K562 (cell line): ENCODE results near the gene MMRN2. TPM values are rescaled to one million over a fixed set of nuclear protein-coding genes. Genes with fewer than 3 reads are reported as not detected.

Source experiments
- ARID1B ChIP-seq: fragments of 450-650 bp; IDR thresholded peaks from 2 replicates; pipeline ENCODE4 v1.6.1; 2016; ENCODE audit warnings: antibody characterized with exemption, mild to moderate bottlenecking, inconsistent platforms
- BHLHE40 ChIP-seq: IDR thresholded peaks from 2 replicates; pipeline ENCODE4 v1.6.1; 2011; ENCODE audit warnings: low read length, improper control_type of control experiment
- CBFA2T2 ChIP-seq: fragments of 450-650 bp; conservative IDR thresholded peaks from 2 replicates; pipeline ENCODE4 v1.6.1; 2017; ENCODE audit warnings: mild to moderate bottlenecking
- CBFA2T3 ChIP-seq: fragments of 450-650 bp; IDR thresholded peaks from 2 replicates; pipeline ENCODE4 v1.6.1; 2017
- FOXK2 ChIP-seq, 2 experiments: fragments of 450-650 bp; IDR thresholded peaks in 1 of 2; conservative IDR thresholded peaks in 1 of 2; 2 replicates each; pipeline ENCODE4 v1.6.1; 2016; ENCODE audit warnings: low read depth in 2 of 2, mild to moderate bottlenecking in 1 of 2
- HDAC2 ChIP-seq: fragments of 450-650 bp; IDR thresholded peaks from 2 replicates; pipeline ENCODE4 v1.6.1; 2016; ENCODE audit warnings: mild to moderate bottlenecking
- ILK ChIP-seq: fragments of 450-650 bp; IDR thresholded peaks from 2 replicates; pipeline ENCODE4 v1.6.1; 2016; ENCODE audit warnings: missing genetic modification characterization, low read depth, mild to moderate bottlenecking, missing compliant biosample characterization, moderate library complexity, borderline replicate concordance
- MTA3 ChIP-seq: fragments of 450-650 bp; formaldehyde crosslinking; IDR thresholded peaks from 2 replicates; pipeline ENCODE4 v1.6.1; 2017; ENCODE audit warnings: mild to moderate bottlenecking, borderline replicate concordance
- MYNN ChIP-seq, 2 experiments: sonication (generic); formaldehyde crosslinking in 1 of 2; IDR thresholded peaks; 2 replicates each; pipeline versions ENCODE4 v1.5.0 to v1.6.1; 2016 to 2020; ENCODE audit warnings: antibody characterized with exemption in 1 of 2, missing genetic modification reagents in 1 of 2
- POLR2AphosphoS5 ChIP-seq: IDR thresholded peaks from 2 replicates; pipeline ENCODE4 v1.6.1; 2011; ENCODE audit warnings: mild to moderate bottlenecking, low read depth, low read length, moderate library complexity; ENCODE audit not compliant: control insufficient read depth, insufficient read depth
- ZBTB7A ChIP-seq: IDR thresholded peaks from 2 replicates; pipeline ENCODE4 v1.6.1; 2011; ENCODE audit warnings: low read depth, mild to moderate bottlenecking, low read length, moderate library complexity, borderline replicate concordance; ENCODE audit not compliant: control insufficient read depth
- ZNF316 ChIP-seq: fragments of 450-650 bp; IDR thresholded peaks from 2 replicates; pipeline ENCODE4 v1.6.1; 2016
- ZNF695 ChIP-seq: fragments of 450-650 bp; formaldehyde crosslinking; IDR thresholded peaks from 2 replicates; pipeline ENCODE4 v1.4.0; 2020; ENCODE audit warnings: mild to moderate bottlenecking, moderate library complexity
- polyA plus RNA-seq, 8 experiments: library from polyadenylated mRNA; depleted of rRNA in 4 of 8; stranded (reverse) in 5 of 8; unstranded in 3 of 8; fragments of >200 nt; fragmentation: Nextera tagmentation in 2 of 8; fragmentation: Illumina TruSeq in 1 of 8; extraction: Ambion mirVana in 2 of 8; extraction: Trizol in 1 of 8; gene quantifications; 2 replicates each; pipeline versions ENCODE4 v1.2.1 to v1.2.3, GENCODE V29; 2011 to 2014; ENCODE audit warnings: inconsistent platforms in 1 of 8, missing spikeins in 1 of 8
- total RNA-seq, 7 experiments: library from RNA; depleted of rRNA in 6 of 7; stranded (reverse); fragments of >200 nt in 6 of 7; fragmentation: Illumina TruSeq in 2 of 7; extraction: Trizol in 2 of 7; gene quantifications; 2 replicates each; pipeline versions ENCODE4 v1.2.1 to v1.2.3, GENCODE V29; 2011 to 2021; ENCODE audit warnings: low replicate concordance in 1 of 7
- TF ChIP-seq, protein P1 (sequence below): fragments of 450-650 bp; IDR thresholded peaks from 2 replicates; pipeline ENCODE4 v1.6.1; 2016; ENCODE audit warnings: antibody characterized with exemption
- TF ChIP-seq, protein P2 (sequence below): fragments of 250-450 bp; sonication (Bioruptor Pico); IDR thresholded peaks from 2 replicates; pipeline ENCODE4 v1.6.1; 2021; ENCODE audit warnings: mild to moderate bottlenecking

Gene MMRN2
- total and polyA plus RNA-seq, 9 of the 15 experiments (the other 6 are each of a cell fraction or from before 2014, with no cell fraction given): 0.07 to 2.0 (median 1.2) TPM

DNA sequence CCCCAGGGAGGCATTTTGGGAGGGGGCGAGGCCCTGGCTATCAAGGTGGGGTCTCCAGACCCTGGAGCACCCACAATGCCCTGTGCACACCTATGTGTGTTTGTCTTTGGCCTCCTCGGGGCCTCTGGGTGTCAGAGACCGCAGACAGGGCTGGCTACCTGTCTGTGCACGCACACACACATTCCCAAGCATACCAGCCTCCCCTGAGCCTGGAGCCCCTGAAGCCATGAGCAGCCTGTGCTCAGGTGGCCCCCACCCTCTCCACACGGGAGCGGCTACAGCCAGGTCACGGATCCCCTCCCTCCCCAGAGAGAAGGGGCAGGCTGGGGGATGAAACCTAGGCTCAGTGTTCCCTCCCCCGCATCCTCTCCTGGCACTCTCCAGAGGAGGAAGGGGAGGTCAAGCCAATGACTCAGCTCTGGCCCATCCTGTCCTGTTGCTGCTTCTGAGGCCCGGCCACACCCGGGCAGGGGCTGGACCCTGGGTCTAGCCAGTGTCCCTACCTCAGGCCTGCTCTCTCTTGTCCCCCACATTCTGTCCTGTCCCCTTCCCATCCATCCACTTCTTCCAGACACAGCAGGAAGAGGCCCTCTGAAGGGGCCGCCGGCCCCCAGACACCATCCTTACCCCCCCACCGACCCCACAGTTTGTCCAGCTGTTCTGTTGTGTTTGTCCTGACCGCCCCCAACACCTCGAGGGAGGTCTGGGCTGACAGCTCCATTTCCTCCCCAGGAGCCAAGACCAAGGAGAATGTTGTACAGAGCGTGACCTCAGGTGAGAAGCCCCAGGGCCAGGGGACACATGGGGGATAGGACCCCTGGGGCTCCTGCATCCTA is 1.7 kb upstream of the MMRN2 start (continued):
- TF ChIP-seq, protein P1, sequence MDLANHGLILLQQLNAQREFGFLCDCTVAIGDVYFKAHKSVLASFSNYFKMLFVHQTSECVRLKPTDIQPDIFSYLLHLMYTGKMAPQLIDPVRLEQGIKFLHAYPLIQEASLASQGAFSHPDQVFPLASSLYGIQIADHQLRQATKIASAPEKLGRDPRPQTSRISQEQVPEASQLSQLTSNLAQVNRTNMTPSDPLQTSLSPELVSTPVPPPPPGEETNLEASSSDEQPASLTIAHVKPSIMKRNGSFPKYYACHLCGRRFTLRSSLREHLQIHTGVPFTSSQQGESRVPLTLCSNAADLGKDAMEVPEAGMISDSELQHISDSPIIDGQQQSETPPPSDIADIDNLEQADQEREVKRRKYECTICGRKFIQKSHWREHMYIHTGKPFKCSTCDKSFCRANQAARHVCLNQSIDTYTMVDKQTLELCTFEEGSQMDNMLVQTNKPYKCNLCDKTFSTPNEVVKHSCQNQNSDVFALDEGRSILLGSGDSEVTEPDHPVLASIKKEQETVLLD: 0 out of 2 replicates have a peak, but pooled peaks have one; percentile 28
- TF ChIP-seq BHLHE40 (peak; percentile 52), ZNF316 (peak; percentile 78), ARID1B (peak; percentile 58), MYNN (IDR thresholded peaks at IDR 0.05) (peak; percentile 75), MYNN (CRISPR knock-in tag; IDR thresholded peaks at IDR 0.05) (no peak), ZBTB7A (peak; percentile 89), POLR2AphosphoS5 (peak; percentile 66; the same call in 1 of the 2 replicates), MTA3 (0 out of 2 replicates have a peak, but pooled peaks have one; percentile 46), ILK (tag) (no peak), HDAC2 (peak; percentile 65; the same call in 1 of the 2 replicates), ZNF695 (CRISPR knock-in tag) (no peak), FOXK2 (conservative IDR thresholded peaks at IDR 0.05 in 1 of 2, IDR thresholded peaks at IDR 0.05 in 1 of 2; ENCODE audit: low read depth in 2 of 2) (peak in 1 of 2 experiments; percentile 60; a peak in 1 of 4 replicates), CBFA2T2 (no peak), CBFA2T3 (peak; percentile 15; the same call in 1 of the 2 replicates)
- TF ChIP-seq, protein P2, sequence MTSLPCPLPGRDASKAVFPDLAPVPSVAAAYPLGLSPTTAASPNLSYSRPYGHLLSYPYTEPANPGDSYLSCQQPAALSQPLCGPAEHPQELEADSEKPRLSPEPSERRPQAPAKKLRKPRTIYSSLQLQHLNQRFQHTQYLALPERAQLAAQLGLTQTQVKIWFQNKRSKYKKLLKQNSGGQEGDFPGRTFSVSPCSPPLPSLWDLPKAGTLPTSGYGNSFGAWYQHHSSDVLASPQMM (CRISPR knock-in tag): no peak
